ENCODE results near the gene MEIS2. TPM values are rescaled to one million over a fixed set of nuclear protein-coding genes. Genes with fewer than 3 reads are reported as not detected.

MEIS2 gene
- total RNA-seq, 1 donor from 2014 or later: 44.9 TPM

- ATAC-seq (no peak), DNase-seq (no peak)
- intact Hi-C loops (cut with micrococcal nuclease): no loop called here
These were observed 44.9 kb downstream of the MEIS2 start for GRCh38 chr15:37055481-37055880.

- DNase-seq (no peak), ATAC-seq (no peak)
- intact Hi-C loops (cut with micrococcal nuclease): no loop called here
These were observed 46.0 kb downstream of the MEIS2 start for GRCh38 chr15:37054336-37054735.

- ATAC-seq (no peak), DNase-seq (no peak)
- intact Hi-C loops (cut with micrococcal nuclease): no loop called here
These were observed 47.2 kb downstream of the MEIS2 start for GRCh38 chr15:37053166-37053565.

- intact Hi-C loops (cut with micrococcal nuclease): no loop called here
- ATAC-seq: no peak
- DNase-seq: no peak
These were observed 50.0 kb downstream of the MEIS2 start for GRCh38 chr15:37050345-37050744.

GRCh38 chr15:37046876-37047614 lies 53.3 kb downstream of the MEIS2 start:
- intact Hi-C loops (cut with micrococcal nuclease): no loop called here
- peak; percentile 42 for ATAC-seq
- no peak for DNase-seq

GRCh38 chr15:37045859-37046740 lies 54.2 kb downstream of the MEIS2 start:
- DNase-seq (peak; percentile 31), ATAC-seq (peak; percentile 68)
- intact Hi-C loops (cut with micrococcal nuclease): no loop called here

GRCh38 chr15:37044915-37045648 lies 55.3 kb downstream of the MEIS2 start:
- intact Hi-C loops (cut with micrococcal nuclease): no loop called here
- DNase-seq (no peak), ATAC-seq (no peak)

- ATAC-seq (no peak), DNase-seq (no peak)
- intact Hi-C loops (cut with micrococcal nuclease): no loop called here
These were observed 58.5 kb downstream of the MEIS2 start for GRCh38 chr15:37041836-37042235.

- intact Hi-C loops (cut with micrococcal nuclease): no loop called here
- DNase-seq: no peak
- no peak for ATAC-seq
These were observed 59.3 kb downstream of the MEIS2 start for GRCh38 chr15:37041042-37041441.

- intact Hi-C loops (cut with micrococcal nuclease): no loop called here
- no peak for DNase-seq
- no peak for ATAC-seq
These were observed 60.1 kb downstream of the MEIS2 start for GRCh38 chr15:37040072-37040742.

GRCh38 chr15:37038716-37039106 lies 61.6 kb downstream of the MEIS2 start:
- intact Hi-C loops (cut with micrococcal nuclease): no loop called here
- peak; percentile 37 for DNase-seq
- ATAC-seq: peak; percentile 51

GRCh38 chr15:37037850-37038715 lies 62.3 kb downstream of the MEIS2 start:
- DNase-seq (no peak), ATAC-seq (no peak)
- intact Hi-C loops (cut with micrococcal nuclease): no loop called here

GRCh38 chr15:37037071-37037655 lies 63.2 kb downstream of the MEIS2 start:
- DNase-seq (no peak), ATAC-seq (no peak)
- intact Hi-C loops (cut with micrococcal nuclease): no loop called here

- intact Hi-C loops (cut with micrococcal nuclease): no loop called here
- no peak for ATAC-seq
- DNase-seq: no peak
These were observed 65.3 kb downstream of the MEIS2 start for GRCh38 chr15:37034835-37035748.

- ATAC-seq: peak; percentile 47
- intact Hi-C loops (cut with micrococcal nuclease): no loop called here
- no peak for DNase-seq
These were observed 66.0 kb downstream of the MEIS2 start for GRCh38 chr15:37034392-37034791.

- intact Hi-C loops (cut with micrococcal nuclease): no loop called here
- ATAC-seq: no peak
- no peak for DNase-seq
These were observed 68.1 kb downstream of the MEIS2 start for GRCh38 chr15:37032091-37032775.

Data from left ventricle myocardium superior (tissue), 1 donor.